Measurements from ENCODE around the gene MYCL.

Gene MYCL

DNA sequence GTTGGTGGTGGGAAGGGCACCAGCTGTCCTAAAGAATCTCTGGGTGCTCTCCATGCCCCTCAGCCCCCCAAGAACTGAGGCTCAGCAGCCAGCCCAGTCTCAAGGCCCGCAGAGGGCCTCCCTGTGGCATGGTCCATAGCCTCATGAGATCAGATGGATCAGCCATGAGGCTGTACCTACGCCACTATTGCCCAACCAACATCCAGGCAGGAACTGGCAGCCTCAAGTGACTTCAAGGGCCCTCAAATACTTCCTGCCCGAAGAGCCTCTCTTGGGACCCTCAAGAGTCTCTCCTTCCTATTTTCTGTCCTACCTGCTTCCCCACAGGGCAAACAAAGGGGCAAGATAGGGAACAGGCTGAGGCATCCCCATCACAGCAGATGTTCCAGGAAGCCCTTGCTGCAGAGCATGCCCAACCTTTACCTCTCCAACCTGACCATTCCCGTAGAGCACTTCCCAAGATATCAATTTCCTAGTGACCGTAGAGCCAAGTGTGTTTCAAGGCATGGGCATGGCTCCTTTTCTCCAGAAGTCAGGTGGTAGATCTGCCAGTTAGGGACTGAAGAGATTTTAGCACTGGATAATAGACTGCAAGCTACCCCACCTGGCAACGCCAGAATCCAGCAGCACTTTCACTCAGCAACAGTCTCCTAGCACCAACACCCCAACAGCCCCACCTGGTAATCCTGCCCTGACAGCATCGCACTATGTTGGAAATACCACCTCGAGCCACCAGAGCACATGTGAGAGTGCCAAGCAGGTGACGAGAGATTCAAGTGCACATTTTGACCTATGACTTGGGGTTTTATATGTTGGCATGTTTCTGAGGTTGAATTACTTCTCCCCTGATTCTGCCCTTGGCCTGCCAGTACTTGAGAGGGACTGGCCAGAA is 39.5 kb upstream of the MYCL start:
- no peak overlapping the region for H3K4me3 ChIP-seq (ENCODE audit: low read depth, low read length)
- TF ChIP-seq, protein P1, sequence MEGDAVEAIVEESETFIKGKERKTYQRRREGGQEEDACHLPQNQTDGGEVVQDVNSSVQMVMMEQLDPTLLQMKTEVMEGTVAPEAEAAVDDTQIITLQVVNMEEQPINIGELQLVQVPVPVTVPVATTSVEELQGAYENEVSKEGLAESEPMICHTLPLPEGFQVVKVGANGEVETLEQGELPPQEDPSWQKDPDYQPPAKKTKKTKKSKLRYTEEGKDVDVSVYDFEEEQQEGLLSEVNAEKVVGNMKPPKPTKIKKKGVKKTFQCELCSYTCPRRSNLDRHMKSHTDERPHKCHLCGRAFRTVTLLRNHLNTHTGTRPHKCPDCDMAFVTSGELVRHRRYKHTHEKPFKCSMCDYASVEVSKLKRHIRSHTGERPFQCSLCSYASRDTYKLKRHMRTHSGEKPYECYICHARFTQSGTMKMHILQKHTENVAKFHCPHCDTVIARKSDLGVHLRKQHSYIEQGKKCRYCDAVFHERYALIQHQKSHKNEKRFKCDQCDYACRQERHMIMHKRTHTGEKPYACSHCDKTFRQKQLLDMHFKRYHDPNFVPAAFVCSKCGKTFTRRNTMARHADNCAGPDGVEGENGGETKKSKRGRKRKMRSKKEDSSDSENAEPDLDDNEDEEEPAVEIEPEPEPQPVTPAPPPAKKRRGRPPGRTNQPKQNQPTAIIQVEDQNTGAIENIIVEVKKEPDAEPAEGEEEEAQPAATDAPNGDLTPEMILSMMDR (IDR thresholded peaks at IDR 0.05; ENCODE audit: low read depth, low read length, missing control alignments) = no peak

DNA sequence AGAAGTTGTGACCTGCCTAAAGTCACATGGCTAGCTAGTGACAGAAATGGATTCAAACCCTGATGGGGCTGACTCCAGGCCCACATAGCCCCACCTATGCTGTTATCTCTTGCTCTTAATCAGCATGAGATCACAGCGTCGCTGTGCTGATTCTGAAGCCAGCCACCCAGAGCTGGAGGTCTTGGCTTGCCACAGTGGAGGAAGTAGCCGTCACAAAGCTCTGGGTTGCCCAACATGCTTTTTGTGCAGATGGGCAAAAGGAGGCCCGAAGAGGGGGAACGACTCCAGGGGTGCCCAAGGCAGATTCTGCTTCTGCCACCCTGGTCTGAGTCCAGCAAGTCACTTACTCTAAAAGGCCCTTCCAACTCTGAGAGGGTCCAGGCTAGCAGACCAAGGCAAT is 38.5 kb upstream of the MYCL start:
- no peak for DNase-seq (ENCODE audit: low read depth)
- H3K4me3 ChIP-seq (ENCODE audit: low read depth, low read length) = no peak overlapping the region
- TF ChIP-seq, protein P1 (IDR thresholded peaks at IDR 0.05; ENCODE audit: low read depth, low read length, missing control alignments) = no peak

More for the DNA sequence above, 39.5 kb upstream of the MYCL start:
- DNase-seq (ENCODE audit: low read depth) = no peak

DNA sequence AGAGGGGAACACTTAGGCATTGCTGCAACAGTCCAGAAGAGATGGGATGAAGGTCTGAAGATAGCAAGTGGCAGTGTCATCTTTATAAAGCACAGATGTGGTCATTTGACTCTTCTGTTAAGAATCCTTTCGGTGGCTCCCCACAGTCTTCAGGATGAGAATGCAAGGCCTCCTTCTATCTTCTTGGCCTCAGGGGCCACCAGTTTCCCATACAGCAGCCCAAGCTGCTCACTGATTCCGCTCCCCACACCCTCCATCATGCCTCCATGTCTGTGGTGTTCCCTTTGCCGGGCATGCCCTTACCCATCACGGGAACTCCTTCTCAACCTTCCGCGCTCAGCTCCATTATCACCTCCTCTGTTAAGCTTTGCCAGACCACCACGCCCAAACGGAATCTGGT is 37.1 kb upstream of the MYCL start:
- H3K4me3 ChIP-seq (ENCODE audit: low read depth, low read length) = no peak overlapping the region
- DNase-seq (ENCODE audit: low read depth) = no peak
- TF ChIP-seq, protein P1 (IDR thresholded peaks at IDR 0.05; ENCODE audit: low read depth, low read length, missing control alignments) = no peak

DNA sequence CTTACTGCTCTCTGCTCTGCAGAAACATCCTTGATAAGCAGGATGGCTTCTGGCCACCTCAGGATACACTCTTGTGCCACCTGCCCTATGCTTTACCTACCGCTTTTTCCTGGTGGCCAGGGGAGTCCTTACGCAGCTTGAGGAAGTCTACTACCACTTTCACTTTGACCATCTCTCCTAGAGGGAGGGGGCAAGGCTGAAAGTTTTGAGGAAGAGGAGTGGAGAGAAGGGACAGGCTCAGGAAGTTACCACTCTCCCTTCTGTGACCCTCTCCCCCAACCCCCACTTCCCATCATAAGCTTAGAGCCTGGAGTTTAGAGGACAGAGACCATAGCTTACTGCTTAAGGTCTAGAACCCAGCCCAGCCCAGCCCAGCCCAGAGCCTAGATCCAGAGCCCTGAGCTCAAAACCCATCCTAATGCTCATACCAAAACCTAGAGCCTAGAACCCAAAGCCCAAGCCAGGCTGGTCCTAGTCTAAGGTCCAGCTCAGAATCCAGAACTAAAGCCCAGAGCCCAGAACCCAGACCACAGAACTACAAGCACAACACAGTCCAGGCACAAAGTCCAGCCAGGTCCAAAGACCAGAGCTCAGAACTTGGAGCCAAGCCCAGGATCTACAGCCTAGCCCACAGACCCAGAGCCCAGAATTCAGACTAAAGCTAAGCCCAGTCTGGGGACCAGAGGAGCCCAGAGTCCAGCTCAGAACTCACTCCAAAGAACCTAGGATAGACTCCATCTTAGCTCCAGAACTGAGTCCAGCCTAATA is 35.2 kb upstream of the MYCL start:
- no peak overlapping the region for H3K4me3 ChIP-seq (ENCODE audit: low read depth, low read length)
- TF ChIP-seq, protein P1 (IDR thresholded peaks at IDR 0.05; ENCODE audit: low read depth, low read length, missing control alignments) = no peak
- DNase-seq (ENCODE audit: low read depth) = no peak

DNA sequence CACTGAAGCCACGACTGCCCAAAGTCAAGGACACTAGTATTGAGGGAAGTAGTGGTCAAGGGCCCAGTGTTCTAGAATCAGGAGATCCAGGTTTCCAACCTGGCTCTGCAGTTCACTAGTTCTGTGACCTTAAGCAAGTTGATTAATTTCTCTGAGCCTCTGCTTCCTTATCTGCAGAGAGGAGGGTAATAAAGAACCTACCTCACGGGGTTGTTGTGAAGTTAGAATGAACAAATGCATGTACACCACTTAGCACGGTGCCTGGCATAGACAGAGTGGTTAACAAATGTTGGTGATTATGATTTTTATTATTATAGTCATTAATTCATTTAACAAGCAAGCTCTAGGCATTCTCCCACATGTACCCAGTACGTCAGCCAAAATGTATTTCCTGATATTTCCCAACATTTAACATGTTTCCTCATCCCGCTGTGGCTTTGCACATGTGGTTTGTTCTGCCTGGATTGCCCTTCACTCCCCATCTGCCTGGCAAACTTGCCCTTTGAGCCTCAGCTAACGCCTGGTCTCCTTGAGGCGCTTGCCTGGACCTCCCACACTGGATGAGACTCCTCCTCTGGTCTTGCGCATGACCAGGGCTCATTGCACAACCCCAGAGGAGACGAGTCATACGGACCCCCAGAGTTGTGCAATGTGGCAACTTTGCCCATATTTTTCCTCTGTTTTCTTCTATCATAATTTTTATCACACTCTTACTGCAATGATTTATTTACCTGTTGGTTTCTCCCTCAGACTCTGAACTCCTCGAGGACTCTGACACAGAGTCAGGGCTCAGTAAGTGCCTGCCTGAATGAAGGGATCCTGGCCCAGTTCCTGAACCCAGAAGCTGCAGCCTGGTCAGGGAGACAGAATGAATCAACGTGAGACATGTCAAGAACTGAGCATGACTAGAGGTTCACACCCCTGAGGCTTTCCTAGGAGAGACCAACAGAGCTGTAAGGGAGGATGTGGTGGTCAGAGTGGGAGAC is 32.5 kb upstream of the MYCL start:
- TF ChIP-seq, protein P1 (IDR thresholded peaks at IDR 0.05; ENCODE audit: low read depth, low read length, missing control alignments) = no peak
- DNase-seq (ENCODE audit: low read depth) = no peak
- no peak overlapping the region for H3K4me3 ChIP-seq (ENCODE audit: low read depth, low read length)

DNA sequence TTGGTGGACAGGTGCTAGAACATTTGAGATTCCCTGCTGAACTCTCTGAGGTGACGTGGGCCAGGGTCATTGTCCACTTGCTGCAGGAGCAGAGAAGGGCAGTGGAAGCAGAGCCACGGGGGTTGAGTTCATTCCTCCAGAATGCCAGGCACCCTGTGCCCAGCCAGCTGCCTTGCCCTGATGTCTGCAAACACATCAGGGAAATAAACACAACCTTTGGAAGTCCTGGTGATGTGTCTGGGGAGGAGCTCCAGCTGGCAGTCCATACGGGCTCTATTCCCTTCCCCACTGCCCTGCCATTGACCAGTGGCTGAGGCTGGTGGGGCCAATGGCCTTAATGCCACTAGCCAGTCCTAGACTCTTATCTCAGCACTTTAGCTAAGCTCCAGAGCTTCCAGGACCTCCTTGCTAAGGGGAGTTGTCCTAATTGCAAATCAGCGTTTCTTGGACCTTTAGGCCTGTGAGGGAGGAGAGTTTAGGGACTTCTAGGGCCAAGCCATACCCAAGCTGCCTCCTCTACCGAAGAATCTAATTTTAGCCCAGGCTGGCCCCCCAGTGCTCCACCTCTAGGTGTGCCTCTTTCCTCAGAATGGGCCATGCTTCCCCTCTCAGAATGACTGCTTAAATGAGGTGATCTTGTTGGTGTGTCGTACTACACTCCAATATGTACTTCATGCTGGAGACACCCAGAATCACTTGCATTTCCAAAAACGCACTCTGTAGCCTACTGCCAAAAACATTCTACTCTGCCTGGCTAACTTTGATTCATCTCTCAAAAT is 27.3 kb upstream of the MYCL start:
- TF ChIP-seq, protein P1 (IDR thresholded peaks at IDR 0.05; ENCODE audit: low read depth, low read length, missing control alignments) = no peak
- no peak overlapping the region for H3K4me3 ChIP-seq (ENCODE audit: low read depth, low read length)

More for the DNA sequence above, 27.3 kb upstream of the MYCL start:
- no peak for DNase-seq (ENCODE audit: low read depth)

All from GM12864 (cell line).